GM13977 (cell line): ENCODE measurements around the gene PDS5B.
A peak's percentile ranks its signal among the peaks of the same experiment; 100 is the strongest.

Source experiments
- DNase-seq: peaks from one replicate; pipeline ENCODE4 v3.0.0; 2012; ENCODE audit warnings: low spot score
- CTCF ChIP-seq: IDR thresholded peaks from 2 replicates; pipeline ENCODE4 v1.5.1; 2012; ENCODE audit warnings: mild to moderate bottlenecking, control low read depth; ENCODE audit not compliant: insufficient read depth; ENCODE audit errors: extremely low read depth, missing control alignments
- in situ Hi-C: fragments of 300-500 bp; cut with MboI; formaldehyde crosslinking; loops from one replicate; pipeline ENCODE4 v1.12.0; 2022; ENCODE audit warnings: low sequenced_read_pairs, low pct_unique_long_range_greater_than_20kb, mixed read lengths, inconsistent platforms; ENCODE audit not compliant: unreplicated experiment

The PDS5B gene

GRCh38 chr13:32650705-32651311 is 64.6 kb downstream of the PDS5B start:
- TF ChIP-seq CTCF, result peak; percentile 78
- in situ Hi-C loops, result no loop called here
- DNase-seq, result peak; percentile 40

- no peak for TF ChIP-seq CTCF
- in situ Hi-C loops, result no loop called here
- no peak for DNase-seq
Observed at GRCh38 chr13:32657309-32657708, 71.1 kb downstream of the PDS5B start.

- no peak for DNase-seq
- in situ Hi-C loops, result no loop called here
- TF ChIP-seq CTCF, result no peak
Observed at GRCh38 chr13:32659736-32660135, 73.5 kb downstream of the PDS5B start.

GRCh38 chr13:32660227-32660626 is 74.0 kb downstream of the PDS5B start:
- in situ Hi-C loops, result no loop called here
- no peak for DNase-seq
- no peak for TF ChIP-seq CTCF

GRCh38 chr13:32661685-32662084 is 75.4 kb downstream of the PDS5B start:
- no peak for TF ChIP-seq CTCF
- DNase-seq, result no peak
- in situ Hi-C loops, result no loop called here

- in situ Hi-C loops, result no loop called here
- DNase-seq, result no peak
Observed at GRCh38 chr13:32663660-32664059, 77.4 kb downstream of the PDS5B start.

More at GRCh38 chr13:32663660-32664059, 77.4 kb downstream of the PDS5B start:
- TF ChIP-seq CTCF, result no peak
